ENCODE measurements around the gene FOLR1.
A peak's percentile ranks its signal among the peaks of the same experiment; 100 is the strongest.
"Not testable (repeated sequence)": the region's sequence is repeated elsewhere in the genome, so short reads cannot be mapped to it uniquely, and the experiment has no call there.

FOLR1 gene

GRCh38 chr11:72191961-72192381, at the start of gene FOLR1:
Gene FOLR1, plus strand, starts transcription at chr11:72192140. Its CDS starts 34 bp downstream, at chr11:72192174.
- no peak within 1 kb of the TSS for H3K27ac ChIP-seq (ENCODE audit: low read depth, low read length)
- H2AFZ ChIP-seq (ENCODE audit: low read length, unreplicated experiment) = no peak within 1 kb of the TSS
- no peaks in the 10 kb centered on the region for H3K36me3 ChIP-seq (ENCODE audit: insufficient read depth, low read length)
- no peaks in the 10 kb centered on the region for H3K4me1 ChIP-seq (ENCODE audit: control insufficient read depth, insufficient read depth, low read length, unreplicated experiment)
- no peak within 1 kb of the TSS for H3K4me3 ChIP-seq (ENCODE audit: low read depth, low read length)
- no peaks in the 10 kb centered on the region for H3K79me2 ChIP-seq (ENCODE audit: control insufficient read depth, insufficient read depth, low read length, unreplicated experiment)
- no peaks in the 10 kb centered on the region for H3K27me3 ChIP-seq (ENCODE audit: insufficient read depth, low read length)

GRCh38 chr11:72142543-72142942, 49.4 kb upstream of the FOLR1 start:
- not testable (repeated sequence) for H3K4me3 ChIP-seq (ENCODE audit: low read depth, low read length); H3K79me2 ChIP-seq (ENCODE audit: control insufficient read depth, insufficient read depth, low read length, unreplicated experiment); H2AFZ ChIP-seq (ENCODE audit: low read length, unreplicated experiment); H3K27ac ChIP-seq (ENCODE audit: low read depth, low read length); H3K27me3 ChIP-seq (ENCODE audit: insufficient read depth, low read length); H3K36me3 ChIP-seq (ENCODE audit: insufficient read depth, low read length)
- H3K4me1 ChIP-seq (ENCODE audit: control insufficient read depth, insufficient read depth, low read length, unreplicated experiment) = peaks cover 24% of the 10 kb centered on the region

GRCh38 chr11:72144807-72145565, 47.0 kb upstream of the FOLR1 start:
- Histone ChIP-seq H3K27ac (ENCODE audit: low read depth, low read length) (peak overlapping the region; percentile 80), H3K4me3 (ENCODE audit: low read depth, low read length) (no peak overlapping the region), H3K36me3 (ENCODE audit: insufficient read depth, low read length) (no peaks in the 10 kb centered on the region), H3K4me1 (ENCODE audit: control insufficient read depth, insufficient read depth, low read length, unreplicated experiment) (peaks cover 24% of the 10 kb centered on the region), H3K27me3 (ENCODE audit: insufficient read depth, low read length) (no peaks in the 10 kb centered on the region), H2AFZ (ENCODE audit: low read length, unreplicated experiment) (no peak overlapping the region), H3K79me2 (ENCODE audit: control insufficient read depth, insufficient read depth, low read length, unreplicated experiment) (no peaks in the 10 kb centered on the region)

GRCh38 chr11:72146625-72147024, 45.3 kb upstream of the FOLR1 start:
- H2AFZ ChIP-seq (ENCODE audit: low read length, unreplicated experiment) = peak overlapping the region; percentile 38
- peaks cover 10% of the 10 kb centered on the region for H3K4me1 ChIP-seq (ENCODE audit: control insufficient read depth, insufficient read depth, low read length, unreplicated experiment)
- no peaks in the 10 kb centered on the region for H3K36me3 ChIP-seq (ENCODE audit: insufficient read depth, low read length)
- no peak overlapping the region for H3K27ac ChIP-seq (ENCODE audit: low read depth, low read length)
- H3K79me2 ChIP-seq (ENCODE audit: control insufficient read depth, insufficient read depth, low read length, unreplicated experiment) = no peaks in the 10 kb centered on the region
- H3K27me3 ChIP-seq (ENCODE audit: insufficient read depth, low read length) = no peaks in the 10 kb centered on the region
- no peak overlapping the region for H3K4me3 ChIP-seq (ENCODE audit: low read depth, low read length)

- no peak overlapping the region for H2AFZ ChIP-seq (ENCODE audit: low read length, unreplicated experiment)
- no peaks in the 10 kb centered on the region for H3K79me2 ChIP-seq (ENCODE audit: control insufficient read depth, insufficient read depth, low read length, unreplicated experiment)
- H3K4me1 ChIP-seq (ENCODE audit: control insufficient read depth, insufficient read depth, low read length, unreplicated experiment) = no peaks in the 10 kb centered on the region
- no peaks in the 10 kb centered on the region for H3K27me3 ChIP-seq (ENCODE audit: insufficient read depth, low read length)
- H3K36me3 ChIP-seq (ENCODE audit: insufficient read depth, low read length) = no peaks in the 10 kb centered on the region
- no peak overlapping the region for H3K4me3 ChIP-seq (ENCODE audit: low read depth, low read length)
- no peak overlapping the region for H3K27ac ChIP-seq (ENCODE audit: low read depth, low read length)
Observed at GRCh38 chr11:72150882-72151281, 41.1 kb upstream of the FOLR1 start.

- not testable (repeated sequence) for H3K79me2 ChIP-seq (ENCODE audit: control insufficient read depth, insufficient read depth, low read length, unreplicated experiment); H2AFZ ChIP-seq (ENCODE audit: low read length, unreplicated experiment); H3K4me3 ChIP-seq (ENCODE audit: low read depth, low read length); H3K27me3 ChIP-seq (ENCODE audit: insufficient read depth, low read length); H3K27ac ChIP-seq (ENCODE audit: low read depth, low read length); H3K4me1 ChIP-seq (ENCODE audit: control insufficient read depth, insufficient read depth, low read length, unreplicated experiment); H3K36me3 ChIP-seq (ENCODE audit: insufficient read depth, low read length)
Observed at GRCh38 chr11:72153874-72154273, 38.1 kb upstream of the FOLR1 start.

GRCh38 chr11:72154816-72155215, 37.1 kb upstream of the FOLR1 start:
- Histone ChIP-seq H2AFZ (ENCODE audit: low read length, unreplicated experiment) (no peak overlapping the region), H3K27ac (ENCODE audit: low read depth, low read length) (no peak overlapping the region), H3K79me2 (ENCODE audit: control insufficient read depth, insufficient read depth, low read length, unreplicated experiment) (no peaks in the 10 kb centered on the region), H3K27me3 (ENCODE audit: insufficient read depth, low read length) (peaks cover 8% of the 10 kb centered on the region; the same call in 1 of the 2 replicates), H3K4me3 (ENCODE audit: low read depth, low read length) (no peak overlapping the region), H3K4me1 (ENCODE audit: control insufficient read depth, insufficient read depth, low read length, unreplicated experiment) (no peaks in the 10 kb centered on the region), H3K36me3 (ENCODE audit: insufficient read depth, low read length) (no peaks in the 10 kb centered on the region)

GRCh38 chr11:72155751-72156150, 36.2 kb upstream of the FOLR1 start:
- Histone ChIP-seq H3K27ac (ENCODE audit: low read depth, low read length) (no peak overlapping the region), H3K79me2 (ENCODE audit: control insufficient read depth, insufficient read depth, low read length, unreplicated experiment) (no peaks in the 10 kb centered on the region), H2AFZ (ENCODE audit: low read length, unreplicated experiment) (no peak overlapping the region), H3K4me1 (ENCODE audit: control insufficient read depth, insufficient read depth, low read length, unreplicated experiment) (no peaks in the 10 kb centered on the region), H3K4me3 (ENCODE audit: low read depth, low read length) (no peak overlapping the region), H3K27me3 (ENCODE audit: insufficient read depth, low read length) (peaks cover 14% of the 10 kb centered on the region; the same call in 1 of the 2 replicates), H3K36me3 (ENCODE audit: insufficient read depth, low read length) (no peaks in the 10 kb centered on the region)

GRCh38 chr11:72157131-72157530, 34.8 kb upstream of the FOLR1 start:
- Histone ChIP-seq H3K36me3 (ENCODE audit: insufficient read depth, low read length) (no peaks in the 10 kb centered on the region), H3K27me3 (ENCODE audit: insufficient read depth, low read length) (peaks cover 20% of the 10 kb centered on the region; the same call in 1 of the 2 replicates), H3K4me1 (ENCODE audit: control insufficient read depth, insufficient read depth, low read length, unreplicated experiment) (no peaks in the 10 kb centered on the region), H3K4me3 (ENCODE audit: low read depth, low read length) (no peak overlapping the region), H3K79me2 (ENCODE audit: control insufficient read depth, insufficient read depth, low read length, unreplicated experiment) (no peaks in the 10 kb centered on the region), H2AFZ (ENCODE audit: low read length, unreplicated experiment) (no peak overlapping the region), H3K27ac (ENCODE audit: low read depth, low read length) (no peak overlapping the region)

- Histone ChIP-seq H3K27ac (ENCODE audit: low read depth, low read length) (no peak overlapping the region), H3K4me3 (ENCODE audit: low read depth, low read length) (no peak overlapping the region), H3K4me1 (ENCODE audit: control insufficient read depth, insufficient read depth, low read length, unreplicated experiment) (no peaks in the 10 kb centered on the region), H3K27me3 (ENCODE audit: insufficient read depth, low read length) (peaks cover 35% of the 10 kb centered on the region), H2AFZ (ENCODE audit: low read length, unreplicated experiment) (no peak overlapping the region), H3K79me2 (ENCODE audit: control insufficient read depth, insufficient read depth, low read length, unreplicated experiment) (no peaks in the 10 kb centered on the region), H3K36me3 (ENCODE audit: insufficient read depth, low read length) (no peaks in the 10 kb centered on the region)
Observed at GRCh38 chr11:72160319-72160718, 31.6 kb upstream of the FOLR1 start.

- no peaks in the 10 kb centered on the region for H3K4me1 ChIP-seq (ENCODE audit: control insufficient read depth, insufficient read depth, low read length, unreplicated experiment)
- H3K27ac ChIP-seq (ENCODE audit: low read depth, low read length) = no peak overlapping the region
- no peaks in the 10 kb centered on the region for H3K79me2 ChIP-seq (ENCODE audit: control insufficient read depth, insufficient read depth, low read length, unreplicated experiment)
- H3K36me3 ChIP-seq (ENCODE audit: insufficient read depth, low read length) = no peaks in the 10 kb centered on the region
- peaks cover 44% of the 10 kb centered on the region for H3K27me3 ChIP-seq (ENCODE audit: insufficient read depth, low read length)
- no peak overlapping the region for H3K4me3 ChIP-seq (ENCODE audit: low read depth, low read length)
- H2AFZ ChIP-seq (ENCODE audit: low read length, unreplicated experiment) = no peak overlapping the region
Observed at GRCh38 chr11:72162891-72163492, 28.9 kb upstream of the FOLR1 start.
